CD4-positive, alpha-beta T cell (primary cell): ENCODE results near the gene WDR91. TPM values are rescaled to one million over a fixed set of nuclear protein-coding genes. Genes with fewer than 3 reads are reported as not detected.

Experiments used
- ATAC-seq: fragments of 200-7000 bp; cut with Tn5 transposase; one replicate; pipeline ENCODE4 v1.10.0; 2022; ENCODE audit warnings: mild to moderate bottlenecking; ENCODE audit not compliant: poor library complexity
- CTCF ChIA-PET: fragments of 350-600 bp; sonication (Branson Sonifier 250); formaldehyde crosslinking; loops from one replicate; lab custom pipeline; 2021; ENCODE audit warnings: antibody characterized with exemption, inconsistent platforms; lab: Charles Lee
- POLR2A ChIA-PET: fragments of 350-600 bp; sonication (Branson Sonifier 250); formaldehyde crosslinking; loops from one replicate; lab custom pipeline; 2021; ENCODE audit warnings: antibody characterized with exemption, inconsistent platforms; lab: Charles Lee
- DNase-seq, 14 experiments: peaks; one replicate each; pipeline ENCODE4 v3.0.0-alpha.2; 2013 to 2020; ENCODE audit warnings: mixed read lengths in 2 of 14
- H3K27ac ChIP-seq, 2 donors: one replicate each; pipeline versions ENCODE4 v1.5.1 to v1.7.0; 2013; ENCODE audit warnings: low read length in 2 of 2, low read depth in 1 of 2, mild to moderate bottlenecking in 1 of 2
- H3K27me3 ChIP-seq, 2 experiments: 1 replicate in 1 of 2; 2 replicates in 1 of 2; pipeline versions ENCODE4 v1.6.1 to v1.7.0; 2013; ENCODE audit warnings: low read length in 2 of 2, control low read depth in 1 of 2, mild to moderate bottlenecking in 1 of 2, moderate library complexity in 1 of 2; ENCODE audit not compliant: insufficient read depth in 2 of 2, control insufficient read depth in 1 of 2
- H3K36me3 ChIP-seq: one replicate; pipeline ENCODE4 v1.6.1; 2013; ENCODE audit warnings: low read length, control low read depth; ENCODE audit not compliant: insufficient read depth
- H3K4me1 ChIP-seq: one replicate; pipeline ENCODE4 v1.6.1; 2013; ENCODE audit warnings: low read length, control low read depth; ENCODE audit not compliant: insufficient read depth
- H3K4me3 ChIP-seq: one replicate; pipeline ENCODE4 v1.5.1; 2013; ENCODE audit warnings: mild to moderate bottlenecking, low read length, moderate library complexity
- H3K9me3 ChIP-seq, 2 experiments: 1 replicate in 1 of 2; 2 replicates in 1 of 2; pipeline versions ENCODE4 v1.6.1 to v1.7.0; 2013; ENCODE audit warnings: low read length in 2 of 2, mild to moderate bottlenecking in 2 of 2, control low read depth in 1 of 2, moderate library complexity in 1 of 2; ENCODE audit not compliant: control insufficient read depth in 1 of 2, insufficient read depth in 1 of 2
- H3K27ac Mint-ChIP-seq: one replicate; pipeline ENCODE4 v1.8.0; 2020; ENCODE audit warnings: mixed read lengths
- H3K27me3 Mint-ChIP-seq: one replicate; pipeline ENCODE4 v1.8.0; 2021; ENCODE audit warnings: mixed read lengths
- H3K36me3 Mint-ChIP-seq: one replicate; pipeline ENCODE4 v1.8.0; 2021; ENCODE audit warnings: low read depth, mixed read lengths
- H3K4me1 Mint-ChIP-seq: one replicate; pipeline ENCODE4 v1.8.0; 2021; ENCODE audit warnings: low read depth, mixed read lengths
- H3K4me3 Mint-ChIP-seq: one replicate; pipeline ENCODE4 v1.8.0; 2020; ENCODE audit warnings: mild to moderate bottlenecking, mixed read lengths
- H3K9me3 Mint-ChIP-seq: one replicate; pipeline ENCODE4 v1.8.0; 2020; ENCODE audit warnings: mixed read lengths
- intact Hi-C, 2 experiments: fragments of 100-400 bp; cut with DNase I in 1 of 2; cut with micrococcal nuclease in 1 of 2; formaldehyde crosslinking; loops; one replicate each; pipeline versions ENCODE4 v1.15.1 to v1.9.0; 2023 to 2025; cut with DNase I, micrococcal nuclease
- polyA plus RNA-seq, 2 donors: library from polyadenylated mRNA; unstranded; fragments of 120-200 nt; gene quantifications; one replicate each; pipeline ENCODE4 v1.2.1, GENCODE V29; 2013
- total RNA-seq, 174 experiments: library from RNA in 2 of 174; stranded (reverse) in 2 of 174; gene quantifications; one replicate each; pipeline ENCODE4 v1.2.3 and lab custom pipeline; 2021 to 2026
- TF ChIP-seq, protein P1 (sequence below): fragments of 200-600 bp; IDR thresholded peaks from one replicate; pipeline ENCODE4 v1.8.0; 2022; ENCODE audit warnings: antibody characterized with exemption, mild to moderate bottlenecking

WDR91 gene
- 10 to 100 TPM; 39.9 to 41.7 TPM for total RNA-seq
- 14.2 TPM for polyA plus RNA-seq (2013, experiment 1 of 2)
- polyA plus RNA-seq (2013, experiment 2 of 2), result 17.9 TPM
- total RNA-seq (lab: John Stamatoyannopoulos, UW), result 27.5 to 116 (median 63.7) reads per million in 172 experiments

DNA sequence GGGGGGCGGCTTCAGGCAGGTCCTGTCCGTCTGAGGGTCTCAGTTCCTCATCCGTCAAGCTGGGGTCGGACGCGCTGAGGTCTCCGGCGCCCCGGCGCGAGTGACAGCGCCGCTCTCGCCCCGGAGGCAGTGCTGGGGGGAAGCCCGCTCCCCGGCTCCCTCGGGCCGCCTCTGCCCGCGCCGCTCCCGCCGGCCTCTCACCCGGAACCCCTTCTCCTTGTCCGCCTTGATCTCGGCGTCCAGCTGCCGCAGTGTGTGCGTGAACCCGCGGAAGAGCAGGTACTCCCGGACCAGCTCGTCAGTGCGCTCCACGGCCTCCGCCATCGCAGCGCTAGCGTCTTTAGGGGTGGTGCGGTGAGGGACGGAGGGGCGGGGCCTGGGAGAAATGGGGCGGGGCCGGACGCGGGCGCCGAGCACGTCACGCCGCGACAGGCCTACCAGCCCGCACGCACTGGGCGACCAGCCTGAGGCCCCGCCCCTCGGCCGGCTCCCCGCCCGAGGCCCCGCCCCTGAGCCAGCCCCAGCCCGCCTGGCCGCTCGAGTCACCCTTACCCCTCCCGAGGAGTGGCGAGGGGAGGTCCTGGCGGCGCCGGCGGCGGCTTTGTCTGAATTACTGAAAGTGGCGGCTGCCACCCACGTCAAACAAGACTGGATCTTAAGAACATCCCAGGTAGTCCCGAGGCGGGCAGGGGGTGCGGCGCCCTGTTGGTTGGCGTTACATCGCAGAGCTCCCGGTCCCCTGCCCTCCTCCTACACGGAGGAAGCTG is at the start of gene WDR91:
Gene WDR91 (minus strand): TSS at position 348 of the 767 bp plus-strand sequence. CDS start 24 bp downstream, at position 324.
- H3K9me3 ChIP-seq, result no peaks in the 10 kb centered on the region
- peak within 1 kb of the TSS; percentile 95 for H3K4me3 Mint-ChIP-seq
- ChIA-PET POLR2A (interaction anchor here (0.7 to 4.0 kb wide), 16 partner anchors 9 to 779 kb away, joined by 3 to 49 read pairs (median 4); partner anchors contain the start of genes AGBL3, BPGM, CYREN and NUP205), CTCF (interaction anchor here (1.0 to 1.9 kb wide), 3 partner anchors 41 to 225 kb away, joined by 3 to 9 read pairs (median 6); partner anchors contain the start of genes AGBL3 and CYREN)
- H3K36me3 ChIP-seq, result no peaks in the 10 kb centered on the region
- intact Hi-C loops, result loop anchor here (1.0 to 5.0 kb wide), 11 partner anchors 44 to 894 kb away; partner anchors contain the start of genes AGBL3 (in 2 of the 2), AKR1B1 (in 1 of the 2), BPGM (in 1 of the 2) and MTPN (in 1 of the 2)
- peaks cover 19% of the 10 kb centered on the region for H3K36me3 Mint-ChIP-seq
- H3K4me1 Mint-ChIP-seq, result peaks cover 42% of the 10 kb centered on the region
- H3K4me3 ChIP-seq, result peak within 1 kb of the TSS; percentile 95
- H3K4me1 ChIP-seq, result peaks cover 37% of the 10 kb centered on the region
- no peaks in the 10 kb centered on the region for H3K27me3 ChIP-seq
- DNase-seq (peak; percentile 92 to 98 (median 97)), ATAC-seq (peak; percentile 91)
- H3K27ac ChIP-seq, result peak within 1 kb of the TSS; percentile 77
- H3K27me3 Mint-ChIP-seq, result no peaks in the 10 kb centered on the region
- TF ChIP-seq, protein P1, sequence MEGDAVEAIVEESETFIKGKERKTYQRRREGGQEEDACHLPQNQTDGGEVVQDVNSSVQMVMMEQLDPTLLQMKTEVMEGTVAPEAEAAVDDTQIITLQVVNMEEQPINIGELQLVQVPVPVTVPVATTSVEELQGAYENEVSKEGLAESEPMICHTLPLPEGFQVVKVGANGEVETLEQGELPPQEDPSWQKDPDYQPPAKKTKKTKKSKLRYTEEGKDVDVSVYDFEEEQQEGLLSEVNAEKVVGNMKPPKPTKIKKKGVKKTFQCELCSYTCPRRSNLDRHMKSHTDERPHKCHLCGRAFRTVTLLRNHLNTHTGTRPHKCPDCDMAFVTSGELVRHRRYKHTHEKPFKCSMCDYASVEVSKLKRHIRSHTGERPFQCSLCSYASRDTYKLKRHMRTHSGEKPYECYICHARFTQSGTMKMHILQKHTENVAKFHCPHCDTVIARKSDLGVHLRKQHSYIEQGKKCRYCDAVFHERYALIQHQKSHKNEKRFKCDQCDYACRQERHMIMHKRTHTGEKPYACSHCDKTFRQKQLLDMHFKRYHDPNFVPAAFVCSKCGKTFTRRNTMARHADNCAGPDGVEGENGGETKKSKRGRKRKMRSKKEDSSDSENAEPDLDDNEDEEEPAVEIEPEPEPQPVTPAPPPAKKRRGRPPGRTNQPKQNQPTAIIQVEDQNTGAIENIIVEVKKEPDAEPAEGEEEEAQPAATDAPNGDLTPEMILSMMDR, result no peak
- H3K9me3 Mint-ChIP-seq, result no peaks in the 10 kb centered on the region
- H3K27ac Mint-ChIP-seq, result peak within 1 kb of the TSS; percentile 92

DNA sequence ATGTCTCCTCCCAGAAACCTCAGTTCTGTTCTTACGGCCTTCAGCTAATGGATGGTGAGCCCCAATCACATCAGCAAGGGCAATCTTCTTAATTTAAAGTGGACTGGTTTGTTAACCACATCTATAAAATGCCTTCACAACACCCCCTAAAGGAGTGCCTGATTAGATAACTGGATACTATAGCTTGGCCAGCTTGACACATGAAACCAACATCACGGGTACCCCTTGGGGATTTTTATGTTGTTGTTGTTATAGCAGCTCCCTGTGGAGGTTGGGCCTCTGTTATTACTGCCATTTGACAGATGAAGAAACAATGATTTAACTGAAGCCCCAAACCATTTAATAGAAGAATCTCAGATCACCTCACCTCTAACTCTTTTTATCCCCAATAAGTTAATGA is 49.1 kb upstream of the WDR91 start:
- peaks cover 7% of the 10 kb centered on the region for H3K9me3 Mint-ChIP-seq
- ATAC-seq (no peak), DNase-seq (no peak)
- Histone ChIP-seq H3K27me3 (peaks cover 0 to 2% of the 10 kb centered on the region in 2 experiments), H3K36me3 (no peaks in the 10 kb centered on the region), H3K4me1 (no peaks in the 10 kb centered on the region), H3K4me3 (no peak overlapping the region), H3K9me3 (peaks cover 0 to 13% of the 10 kb centered on the region in 2 experiments), H3K27ac (no peak overlapping the region)
- ChIA-PET CTCF (interaction anchor here (2.0 kb wide), 1 partner anchor 14 kb away, joined by 5 read pairs; no protein-coding TSS in a partner anchor), POLR2A (no interaction called here)
- H3K27me3 Mint-ChIP-seq, result peaks cover 12% of the 10 kb centered on the region
- no peak overlapping the region for H3K4me3 Mint-ChIP-seq
- intact Hi-C loops, result no loop called here
- TF ChIP-seq, protein P1, result no peak
- no peaks in the 10 kb centered on the region for H3K4me1 Mint-ChIP-seq
- no peaks in the 10 kb centered on the region for H3K36me3 Mint-ChIP-seq
- no peak overlapping the region for H3K27ac Mint-ChIP-seq

DNA sequence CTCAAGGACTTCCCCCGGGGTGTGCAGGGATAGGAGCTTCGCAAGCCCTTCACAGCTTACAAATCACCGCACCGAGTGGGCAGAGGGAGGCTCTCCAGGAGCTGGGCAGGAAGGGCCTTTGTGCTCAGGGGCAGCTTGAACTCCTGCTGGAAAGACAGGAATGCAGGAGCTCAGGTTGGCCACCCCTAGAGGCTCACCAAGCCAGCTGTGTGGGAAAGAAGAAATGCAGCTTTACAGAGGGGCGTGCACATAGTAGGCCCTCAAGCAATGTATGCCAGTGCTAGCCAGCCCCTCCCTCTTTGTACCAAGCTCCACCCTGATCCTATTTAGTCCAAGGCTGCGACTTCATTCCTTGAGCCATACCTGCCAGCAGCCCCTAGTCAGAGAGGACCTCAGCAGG is 48.4 kb upstream of the WDR91 start:
- DNase-seq (no peak), ATAC-seq (no peak)
- H3K27ac Mint-ChIP-seq, result no peak overlapping the region
- no peaks in the 10 kb centered on the region for H3K4me1 Mint-ChIP-seq
- no peak overlapping the region for H3K4me3 ChIP-seq
- ChIA-PET POLR2A (no interaction called here), CTCF (interaction anchor here (2.0 kb wide), 1 partner anchor 15 kb away, joined by 5 read pairs; no protein-coding TSS in a partner anchor)
- peaks cover 0 to 2% of the 10 kb centered on the region in 2 experiments for H3K27me3 ChIP-seq
- no peaks in the 10 kb centered on the region for H3K36me3 Mint-ChIP-seq
- no peaks in the 10 kb centered on the region for H3K36me3 ChIP-seq
- intact Hi-C loops, result no loop called here
- peaks cover 0 to 13% of the 10 kb centered on the region in 2 experiments for H3K9me3 ChIP-seq
- H3K4me3 Mint-ChIP-seq, result no peak overlapping the region
- H3K27me3 Mint-ChIP-seq, result peaks cover 11% of the 10 kb centered on the region
- H3K27ac ChIP-seq, result no peak overlapping the region
- peaks cover 4% of the 10 kb centered on the region for H3K9me3 Mint-ChIP-seq
- TF ChIP-seq, protein P1, result no peak
- no peaks in the 10 kb centered on the region for H3K4me1 ChIP-seq
